Activated CD8-positive, alpha-beta T cell treated with anti-CD3 and anti-CD28 coated beads for 36 hours (primary cell): ENCODE results near the gene GATD1. TPM values are rescaled to one million over a fixed set of nuclear protein-coding genes. Genes with fewer than 3 reads are reported as not detected.

Source experiments
- ATAC-seq: fragments of 200-7000 bp; cut with Tn5 transposase; one replicate; pipeline ENCODE4 v1.10.0; 2021; ENCODE audit warnings: mild to moderate bottlenecking, moderate library complexity
- CTCF ChIA-PET: fragments of 350-600 bp; sonication (Branson Sonifier 250); formaldehyde crosslinking; loops from one replicate; lab custom pipeline; 2021; ENCODE audit warnings: antibody characterized with exemption; lab: Charles Lee
- POLR2A ChIA-PET: fragments of 350-600 bp; sonication (Branson Sonifier 250); formaldehyde crosslinking; loops from one replicate; lab custom pipeline; 2021; ENCODE audit warnings: antibody characterized with exemption; lab: Charles Lee
- DNase-seq: peaks from one replicate; pipeline ENCODE4 v3.0.0-alpha.2; 2020
- H3K27ac Mint-ChIP-seq: one replicate; pipeline ENCODE4 v1.8.0; 2021; ENCODE audit warnings: mild to moderate bottlenecking, mixed read lengths
- H3K27me3 Mint-ChIP-seq: one replicate; pipeline ENCODE4 v1.8.0; 2021; ENCODE audit warnings: mixed read lengths
- H3K36me3 Mint-ChIP-seq: one replicate; pipeline ENCODE4 v1.8.0; 2021; ENCODE audit warnings: low read depth, mixed read lengths
- H3K4me1 Mint-ChIP-seq: one replicate; pipeline ENCODE4 v1.8.0; 2021; ENCODE audit warnings: low read depth, mixed read lengths
- H3K4me3 Mint-ChIP-seq: one replicate; pipeline ENCODE4 v1.8.0; 2021; ENCODE audit warnings: mild to moderate bottlenecking, moderate library complexity, mixed read lengths
- H3K9me3 Mint-ChIP-seq: one replicate; pipeline ENCODE4 v1.8.0; 2021; ENCODE audit warnings: mixed read lengths
- CTCF ChIP-seq: fragments of 200-600 bp; IDR thresholded peaks from one replicate; pipeline ENCODE4 v1.8.0; 2022; ENCODE audit warnings: antibody characterized with exemption, mild to moderate bottlenecking
- intact Hi-C: fragments of 100-400 bp; cut with micrococcal nuclease; formaldehyde crosslinking; loops from one replicate; pipeline ENCODE4 v1.10.0; 2022
- total RNA-seq, 2 experiments: library from RNA; stranded (reverse); gene quantifications; one replicate each; pipeline ENCODE4 v1.2.3, GENCODE V29; 2021

Gene GATD1
- total RNA-seq, 2 experiments from 2014 or later, result 45.8 to 48.8 TPM

DNA sequence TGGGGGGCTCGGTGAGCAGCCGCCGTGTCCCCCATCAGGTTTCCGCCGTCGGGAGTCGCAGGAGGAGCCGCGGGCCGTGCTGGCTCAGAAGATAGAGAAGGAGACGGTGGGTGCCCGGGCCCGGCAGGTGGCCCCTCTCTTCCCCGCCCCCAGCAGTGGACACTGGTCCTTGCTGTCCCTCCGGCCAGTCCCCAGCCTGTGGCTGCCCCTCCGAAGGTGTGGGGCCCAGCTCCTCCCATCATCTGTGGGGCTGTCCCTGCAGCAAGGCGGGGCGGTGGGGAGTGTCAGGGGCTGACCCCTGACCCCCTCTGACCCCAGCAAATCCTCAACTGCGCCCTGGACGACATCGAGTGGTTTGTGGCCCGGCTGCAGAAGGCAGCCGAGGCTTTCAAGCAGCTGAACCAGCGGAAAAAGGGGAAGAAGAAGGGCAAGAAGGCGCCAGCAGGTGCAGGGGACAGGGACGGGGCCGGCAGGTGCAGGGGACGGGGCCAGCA, 56.0 kb downstream of the GATD1 start:
- H3K36me3 Mint-ChIP-seq, result no peaks in the 10 kb centered on the region
- no peak for TF ChIP-seq CTCF
- H3K4me1 Mint-ChIP-seq, result peaks cover 11% of the 10 kb centered on the region
- no peak overlapping the region for H3K27ac Mint-ChIP-seq
- no peaks in the 10 kb centered on the region for H3K9me3 Mint-ChIP-seq
- H3K4me3 Mint-ChIP-seq, result no peak overlapping the region
- DNase-seq (no peak), ATAC-seq (no peak)
- ChIA-PET POLR2A (interaction anchor here (1.3 to 1.4 kb wide), 3 partner anchors 23 to 27 kb away, joined by 3 to 4 read pairs (median 4); no protein-coding TSS in a partner anchor), CTCF (interaction anchor here (0.6 to 10.0 kb wide), 6 partner anchors 18 to 166 kb away, joined by 3 to 73 read pairs (median 4); partner anchors contain the start of genes DEAF1, LMNTD2 and TMEM80)
- H3K27me3 Mint-ChIP-seq, result peaks cover 30% of the 10 kb centered on the region
- intact Hi-C loops, result no loop called here

DNA sequence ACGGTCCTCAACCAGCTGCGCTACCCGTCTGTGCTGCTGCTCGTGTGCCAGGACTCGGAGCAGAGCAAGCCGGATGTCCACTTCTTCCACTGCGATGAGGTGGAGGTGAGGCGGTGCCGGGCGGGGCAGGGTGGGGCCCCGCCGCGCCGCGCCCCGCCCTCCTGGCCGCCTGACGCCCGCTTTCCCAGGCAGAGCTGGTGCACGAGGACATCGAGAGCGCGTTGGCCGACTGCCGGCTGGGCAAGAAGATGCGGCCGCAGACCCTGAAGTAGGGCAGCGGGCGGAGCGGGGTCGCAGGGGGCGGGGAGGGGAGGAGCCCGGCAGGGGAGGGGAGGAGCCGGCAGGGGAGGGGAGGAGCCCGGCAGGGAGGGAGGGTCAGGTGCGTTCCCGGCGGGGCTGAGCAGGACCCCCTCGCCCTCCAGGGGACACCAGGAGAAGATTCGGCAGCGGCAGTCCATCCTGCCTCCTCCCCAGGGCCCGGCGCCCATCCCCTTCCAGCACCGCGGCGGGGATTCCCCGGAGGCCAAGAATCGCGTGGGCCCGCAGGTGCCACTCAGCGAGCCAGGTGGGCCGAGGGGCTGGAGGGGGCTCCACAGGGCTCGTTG, 56.5 kb downstream of the GATD1 start:
- DNase-seq (no peak), ATAC-seq (peak; percentile 32)
- H3K9me3 Mint-ChIP-seq, result no peaks in the 10 kb centered on the region
- H3K27me3 Mint-ChIP-seq, result peaks cover 30% of the 10 kb centered on the region
- no peaks in the 10 kb centered on the region for H3K36me3 Mint-ChIP-seq
- intact Hi-C loops, result no loop called here
- ChIA-PET POLR2A (interaction anchor here (1.3 kb wide), 1 partner anchor 23 kb away, joined by 4 read pairs; no protein-coding TSS in a partner anchor), CTCF (interaction anchor here (3.9 to 10.0 kb wide), 2 partner anchors 24 to 165 kb away, joined by 33 to 73 read pairs; partner anchors contain the start of genes DEAF1 and TMEM80)
- no peak overlapping the region for H3K27ac Mint-ChIP-seq
- no peak overlapping the region for H3K4me3 Mint-ChIP-seq
- H3K4me1 Mint-ChIP-seq, result peaks cover 11% of the 10 kb centered on the region
- no peak for TF ChIP-seq CTCF

DNA sequence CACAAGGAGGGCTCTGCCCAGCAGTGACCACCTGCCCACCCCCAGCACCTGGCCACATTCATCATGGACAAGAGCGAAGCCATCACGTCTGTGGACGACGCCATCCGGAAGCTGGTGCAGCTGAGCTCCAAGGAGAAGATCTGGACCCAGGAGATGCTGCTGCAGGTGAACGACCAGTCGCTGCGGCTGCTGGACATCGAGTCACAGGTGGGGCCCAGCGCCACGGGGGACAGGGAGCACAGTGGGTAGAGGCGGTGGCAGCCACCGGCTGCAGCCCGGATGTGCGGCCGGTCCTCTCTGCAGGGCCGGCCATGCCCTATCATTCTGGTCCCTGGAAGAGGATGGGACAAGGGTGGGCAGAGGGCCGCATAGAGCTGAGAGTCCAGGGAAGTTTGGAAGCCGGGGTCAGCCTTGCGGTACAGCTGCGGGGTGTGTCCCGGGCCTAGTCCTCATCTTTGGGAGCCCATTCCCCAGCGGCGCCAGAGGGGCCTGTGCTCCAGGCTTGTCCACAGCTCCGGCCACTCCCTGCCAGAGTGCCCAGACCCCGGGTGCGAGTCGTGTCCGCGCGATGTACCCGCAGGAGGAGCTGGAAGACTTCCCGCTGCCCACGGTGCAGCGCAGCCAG, 57.2 kb downstream of the GATD1 start:
- ChIA-PET POLR2A (no interaction called here), CTCF (interaction anchor here (10.0 kb wide), 1 partner anchor 165 kb away, joined by 73 read pairs; no protein-coding TSS in a partner anchor)
- H3K4me3 Mint-ChIP-seq, result no peak overlapping the region
- no peak overlapping the region for H3K27ac Mint-ChIP-seq
- TF ChIP-seq CTCF, result no peak
- peaks cover 2% of the 10 kb centered on the region for H3K9me3 Mint-ChIP-seq
- intact Hi-C loops, result no loop called here
- H3K4me1 Mint-ChIP-seq, result peaks cover 11% of the 10 kb centered on the region
- ATAC-seq (no peak), DNase-seq (no peak)
- no peaks in the 10 kb centered on the region for H3K36me3 Mint-ChIP-seq
- peaks cover 30% of the 10 kb centered on the region for H3K27me3 Mint-ChIP-seq

- ChIA-PET POLR2A (no interaction called here), CTCF (interaction anchor here (10.0 kb wide), 1 partner anchor 164 kb away, joined by 73 read pairs; no protein-coding TSS in a partner anchor)
- DNase-seq (no peak), ATAC-seq (no peak)
- no peak overlapping the region for H3K27ac Mint-ChIP-seq
- intact Hi-C loops, result no loop called here
- peaks cover 27% of the 10 kb centered on the region for H3K27me3 Mint-ChIP-seq
- H3K36me3 Mint-ChIP-seq, result no peaks in the 10 kb centered on the region
- H3K4me1 Mint-ChIP-seq, result peaks cover 8% of the 10 kb centered on the region
- no peak for TF ChIP-seq CTCF
- H3K4me3 Mint-ChIP-seq, result no peak overlapping the region
- peaks cover 4% of the 10 kb centered on the region for H3K9me3 Mint-ChIP-seq
Observed at GRCh38 chr11:719214-720016, 57.9 kb downstream of the GATD1 start.

Other genes with a start within 250 kb of the GATD1 start
- 10 to 100 TPM; 30.4 to 34.6 TPM for gene HRAS, start 241.9 kb downstream of the GATD1 start, total RNA-seq
- gene LRRC56, start 240.0 kb downstream of the GATD1 start, total RNA-seq, result under 1 TPM; 0.67 to 0.99 TPM
- 1 to 10 TPM in 1 of 2 experiments, under 1 TPM in 1; 0.88 to 1.3 TPM for gene LMNTD2, start 216.7 kb downstream of the GATD1 start, total RNA-seq
- gene RASSF7, start 216.5 kb downstream of the GATD1 start, total RNA-seq, result 10 to 100 TPM; 16.8 to 17.3 TPM
- 10 to 100 TPM; 43.1 to 44.5 TPM for gene PHRF1, start 201.0 kb downstream of the GATD1 start, total RNA-seq
- gene IRF7, start 161.5 kb downstream of the GATD1 start, total RNA-seq, result 10 to 100 TPM; 34.6 to 37.5 TPM
- not detected for gene CDHR5, start 152.5 kb downstream of the GATD1 start, total RNA-seq
- not detected for gene SCT, start 150.3 kb downstream of the GATD1 start, total RNA-seq
- gene DRD4, start 140.2 kb downstream of the GATD1 start, total RNA-seq, result under 1 TPM; 0.88 to 0.89 TPM
- gene DEAF1, start 82.3 kb downstream of the GATD1 start, total RNA-seq, result 10 to 100 TPM; 59.1 to 59.3 TPM
- gene TMEM80, start 81.7 kb downstream of the GATD1 start, total RNA-seq, result 10 to 100 TPM; 10.6 to 12.5 TPM
- gene EPS8L2, start 71.3 kb downstream of the GATD1 start, total RNA-seq, result 10 to 100 TPM; 15.0 to 16.7 TPM
- 100 to 1,000 TPM; 234 to 241 TPM for gene TALDO1, start 30.0 kb downstream of the GATD1 start, total RNA-seq
- under 1 TPM; 0.20 to 0.25 TPM for gene CEND1, start 12.6 kb upstream of the GATD1 start, total RNA-seq
- gene SLC25A22, start 20.8 kb upstream of the GATD1 start, total RNA-seq, result 10 to 100 TPM; 33.3 to 36.7 TPM
- gene PIDD1, start 27.7 kb upstream of the GATD1 start, total RNA-seq, result 10 to 100 TPM; 29.9 to 30.6 TPM
- gene RPLP2, start 32.5 kb upstream of the GATD1 start, total RNA-seq, result 1,000 to 10,000 TPM; 3,638 to 3,686 TPM
- gene PNPLA2, start 41.4 kb upstream of the GATD1 start, total RNA-seq, result 10 to 100 TPM; 29.7 to 32.0 TPM
- 1 to 10 TPM; 2.1 to 2.4 TPM for gene CRACR2B, start 50.4 kb upstream of the GATD1 start, total RNA-seq
- 10 to 100 TPM; 45.9 to 46.5 TPM for gene CD151, start 55.5 kb upstream of the GATD1 start, total RNA-seq
- 10 to 100 TPM; 83.0 to 89.2 TPM for gene POLR2L, start 65.0 kb upstream of the GATD1 start, total RNA-seq
- 10 to 100 TPM; 15.4 to 16.0 TPM for gene TSPAN4, start 65.4 kb upstream of the GATD1 start, total RNA-seq
- 10 to 100 TPM; 69.8 to 72.0 TPM for gene CHID1, start 133.3 kb upstream of the GATD1 start, total RNA-seq
- 10 to 100 TPM; 34.0 to 34.6 TPM for gene AP2A2, start 148.4 kb upstream of the GATD1 start, total RNA-seq